Thyroid gland (tissue), 4 donors: Measurements from ENCODE around the gene EXOSC1.

Experiments used
- POLR2A ChIP-seq, 2 donors: fragments of 450-650 bp; IDR thresholded peaks; one replicate each; pipeline ENCODE4 v1.6.1; 2017; ENCODE audit warnings: antibody characterized with exemption in 2 of 2, mild to moderate bottlenecking in 2 of 2, moderate library complexity in 1 of 2
- TF ChIP-seq, protein P1 (sequence below), 6 experiments: fragments of 200-600 bp in 3 of 6; fragments of 450-650 bp in 3 of 6; sonication (generic) in 3 of 6; IDR thresholded peaks; one replicate each; pipeline ENCODE4 v1.5.1; 2016 to 2019; ENCODE audit warnings: antibody characterized with exemption in 6 of 6, mild to moderate bottlenecking in 2 of 6, inconsistent platforms in 1 of 6, moderate library complexity in 1 of 6

DNA sequence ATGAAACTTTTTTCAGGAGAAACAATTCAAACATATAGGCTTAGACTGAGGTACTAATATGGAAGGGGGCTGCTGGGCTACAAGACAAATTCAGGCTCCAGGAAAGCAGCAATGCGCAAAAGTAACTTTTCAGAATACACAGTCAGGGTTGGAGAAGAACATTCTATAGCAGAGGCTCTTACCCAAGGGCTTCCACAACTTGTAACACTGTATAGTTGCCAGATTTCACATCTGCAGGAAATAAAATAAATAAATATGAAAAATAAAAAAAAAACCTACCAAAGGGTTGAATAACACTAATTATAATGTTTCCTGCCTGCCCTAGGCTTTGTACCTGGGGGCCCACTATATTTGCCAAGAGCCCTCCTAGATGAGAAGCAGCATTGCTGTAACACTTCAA is 38.1 kb upstream of the EXOSC1 start:
- TF ChIP-seq POLR2A (IDR thresholded peaks at IDR 0.05), result no peak
- TF ChIP-seq, protein P1, sequence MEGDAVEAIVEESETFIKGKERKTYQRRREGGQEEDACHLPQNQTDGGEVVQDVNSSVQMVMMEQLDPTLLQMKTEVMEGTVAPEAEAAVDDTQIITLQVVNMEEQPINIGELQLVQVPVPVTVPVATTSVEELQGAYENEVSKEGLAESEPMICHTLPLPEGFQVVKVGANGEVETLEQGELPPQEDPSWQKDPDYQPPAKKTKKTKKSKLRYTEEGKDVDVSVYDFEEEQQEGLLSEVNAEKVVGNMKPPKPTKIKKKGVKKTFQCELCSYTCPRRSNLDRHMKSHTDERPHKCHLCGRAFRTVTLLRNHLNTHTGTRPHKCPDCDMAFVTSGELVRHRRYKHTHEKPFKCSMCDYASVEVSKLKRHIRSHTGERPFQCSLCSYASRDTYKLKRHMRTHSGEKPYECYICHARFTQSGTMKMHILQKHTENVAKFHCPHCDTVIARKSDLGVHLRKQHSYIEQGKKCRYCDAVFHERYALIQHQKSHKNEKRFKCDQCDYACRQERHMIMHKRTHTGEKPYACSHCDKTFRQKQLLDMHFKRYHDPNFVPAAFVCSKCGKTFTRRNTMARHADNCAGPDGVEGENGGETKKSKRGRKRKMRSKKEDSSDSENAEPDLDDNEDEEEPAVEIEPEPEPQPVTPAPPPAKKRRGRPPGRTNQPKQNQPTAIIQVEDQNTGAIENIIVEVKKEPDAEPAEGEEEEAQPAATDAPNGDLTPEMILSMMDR (IDR thresholded peaks at IDR 0.05), result no peak
